Naive thymus-derived CD8-positive, alpha-beta T cell (primary cell): Measurements from ENCODE around the gene RNF126. TPM values are rescaled to one million over a fixed set of nuclear protein-coding genes. Genes with fewer than 3 reads are reported as not detected.

Experiments
- ATAC-seq, 2 donors: fragments of 150-1000 bp; cut with Tn5 transposase in 1 of 2; sonication (Bioruptor Pico), chemical (Tn5 transposase) in 1 of 2; 1 replicate in 1 of 2; 2 replicates in 1 of 2; pipeline ENCODE4 v1.10.0; 2021; ENCODE audit warnings: mild to moderate bottlenecking in 2 of 2, moderate library complexity in 2 of 2
- POLR2A ChIA-PET: fragments of 350-600 bp; sonication (Branson Sonifier 250); formaldehyde crosslinking; loops from one replicate; lab custom pipeline; 2021; ENCODE audit warnings: antibody characterized with exemption; lab: Charles Lee
- DNase-seq, 10 donors: peaks; one replicate each; pipeline versions ENCODE4 v3.0.0 to v3.0.0-alpha.2; 2020 to 2022
- H3K27ac Mint-ChIP-seq, 10 donors: one replicate each; pipeline ENCODE4 v1.8.0; 2020 to 2022; ENCODE audit warnings: mild to moderate bottlenecking in 10 of 10, mixed read lengths in 10 of 10, moderate library complexity in 4 of 10, inconsistent platforms in 1 of 10
- H3K27me3 Mint-ChIP-seq, 5 donors: one replicate each; pipeline ENCODE4 v1.8.0; 2021 to 2022; ENCODE audit warnings: mixed read lengths in 5 of 5
- H3K36me3 Mint-ChIP-seq, 3 donors: one replicate each; pipeline ENCODE4 v1.8.0; 2020 to 2022; ENCODE audit warnings: mixed read lengths in 3 of 3, mild to moderate bottlenecking in 2 of 3, inconsistent platforms in 1 of 3
- H3K4me1 Mint-ChIP-seq, 4 donors: one replicate each; pipeline ENCODE4 v1.8.0; 2021 to 2022; ENCODE audit warnings: mixed read lengths in 4 of 4
- H3K4me3 Mint-ChIP-seq, 10 donors: one replicate each; pipeline ENCODE4 v1.8.0; 2020 to 2022; ENCODE audit warnings: mild to moderate bottlenecking in 10 of 10, mixed read lengths in 10 of 10, moderate library complexity in 6 of 10, inconsistent platforms in 1 of 10
- H3K9me3 Mint-ChIP-seq, 9 donors: one replicate each; pipeline ENCODE4 v1.8.0; 2020 to 2022; ENCODE audit warnings: mixed read lengths in 9 of 9, mild to moderate bottlenecking in 3 of 9, inconsistent platforms in 1 of 9, moderate library complexity in 1 of 9
- polyA plus RNA-seq, 3 donors: library from polyadenylated mRNA; unstranded; fragments of 300-500 nt; fragmentation: Illumina TruSeq; gene quantifications; one replicate each; pipeline ENCODE4 v1.2.3, GENCODE V29; 2021
- total RNA-seq, 8 experiments: library from RNA in 2 of 8; stranded (reverse) in 2 of 8; gene quantifications; one replicate each; pipeline ENCODE4 v1.2.3 and lab custom pipeline; 2021 to 2026

The RNF126 gene
- total and polyA plus RNA-seq, 5 experiments from 2014 or later, result 56.2 to 125 (median 70.7) TPM

GRCh38 chr19:658916-659839 is 3.8 kb downstream of the RNF126 start:
- no peak for DNase-seq
- peaks cover 28 to 73% (median 61%) of the 10 kb centered on the region in 4 donors for H3K4me1 Mint-ChIP-seq
- POLR2A ChIA-PET, result interaction anchor here (1.0 to 2.8 kb wide), 9 partner anchors 19 to 610 kb away, joined by 3 to 11 read pairs (median 4); partner anchors contain the start of genes CIRBP, GZMM, POLRMT and PTBP1
- H3K4me3 Mint-ChIP-seq, result peak overlapping the region; percentile 96 to 99 (median 97)
- H3K27ac Mint-ChIP-seq, result peak overlapping the region; percentile 47 to 98 (median 97)
- no peak for ATAC-seq
- peaks cover 0 to 31% (median 0%) of the 10 kb centered on the region in 3 donors for H3K36me3 Mint-ChIP-seq
- H3K27me3 Mint-ChIP-seq, result no peaks in the 10 kb centered on the region
- no peaks in the 10 kb centered on the region for H3K9me3 Mint-ChIP-seq

GRCh38 chr19:658059-658839 is 4.8 kb downstream of the RNF126 start:
- Mint-ChIP-seq H3K4me3 (peak overlapping the region in 8 of 10 donors; percentile 16 to 98 (median 57)), H3K27ac (peak overlapping the region in 7 of 10 donors; percentile 19 to 92 (median 68)), H3K36me3 (peaks cover 0 to 41% (median 0%) of the 10 kb centered on the region in 3 donors), H3K27me3 (no peaks in the 10 kb centered on the region), H3K9me3 (no peaks in the 10 kb centered on the region), H3K4me1 (peaks cover 25 to 69% (median 59%) of the 10 kb centered on the region in 4 donors)
- no peak for DNase-seq
- POLR2A ChIA-PET, result interaction anchor here (1.0 to 1.5 kb wide), 3 partner anchors 18 to 163 kb away, joined by 3 to 4 read pairs (median 3); partner anchors contain the start of gene POLRMT
- ATAC-seq, result no peak

GRCh38 chr19:657611-658010 is 5.4 kb downstream of the RNF126 start:
- Mint-ChIP-seq H3K4me1 (peaks cover 25 to 69% (median 58%) of the 10 kb centered on the region in 4 donors), H3K4me3 (peak overlapping the region in 3 of 10 donors; percentile 16 to 56 (median 48))
- POLR2A ChIA-PET, result interaction anchor here (1.0 to 1.1 kb wide), 2 partner anchors 15 to 17 kb away, joined by 4 to 8 read pairs; no protein-coding TSS in a partner anchor

GRCh38 chr19:656751-657559 is 6.1 kb downstream of the RNF126 start:
- DNase-seq, result no peak
- Mint-ChIP-seq H3K27ac (peak overlapping the region in 6 of 10 donors; percentile 16 to 83 (median 41)), H3K4me1 (peaks cover 25 to 68% (median 58%) of the 10 kb centered on the region in 4 donors), H3K27me3 (no peaks in the 10 kb centered on the region), H3K4me3 (peak overlapping the region in 4 of 10 donors; percentile 14 to 57 (median 52)), H3K9me3 (no peaks in the 10 kb centered on the region), H3K36me3 (peaks cover 0 to 43% (median 0%) of the 10 kb centered on the region in 3 donors)
- POLR2A ChIA-PET, result interaction anchor here (1.1 to 2.1 kb wide), 2 partner anchors 11 to 15 kb away, joined by 7 to 8 read pairs; no protein-coding TSS in a partner anchor
- no peak for ATAC-seq

More at GRCh38 chr19:657611-658010, 5.4 kb downstream of the RNF126 start:
- no peaks in the 10 kb centered on the region for H3K9me3 Mint-ChIP-seq
- no peaks in the 10 kb centered on the region for H3K27me3 Mint-ChIP-seq
- peak overlapping the region in 4 of 10 donors; percentile 8 to 68 (median 34) for H3K27ac Mint-ChIP-seq
- DNase-seq, result no peak
- no peak for ATAC-seq
- peaks cover 0 to 43% (median 0%) of the 10 kb centered on the region in 3 donors for H3K36me3 Mint-ChIP-seq

GRCh38 chr19:655691-656090 is 7.3 kb downstream of the RNF126 start:
- H3K36me3 Mint-ChIP-seq, result peaks cover 0 to 53% (median 1%) of the 10 kb centered on the region in 3 donors
- POLR2A ChIA-PET, result interaction anchor here (2.1 kb wide), 1 partner anchor 10 kb away, joined by 7 read pairs; no protein-coding TSS in a partner anchor
- peak overlapping the region in 6 of 10 donors; percentile 13 to 72 (median 58) for H3K4me3 Mint-ChIP-seq

GRCh38 chr19:653425-653824 is 9.6 kb downstream of the RNF126 start:
- H3K4me3 Mint-ChIP-seq, result peak overlapping the region in 1 of 10 donors; percentile 41

More at GRCh38 chr19:655691-656090, 7.3 kb downstream of the RNF126 start:
- Mint-ChIP-seq H3K4me1 (peaks cover 24 to 61% (median 53%) of the 10 kb centered on the region in 4 donors), H3K9me3 (no peaks in the 10 kb centered on the region), H3K27ac (peak overlapping the region in 8 of 10 donors; percentile 52 to 82 (median 66)), H3K27me3 (no peaks in the 10 kb centered on the region)
- DNase-seq (no peak), ATAC-seq (no peak)

GRCh38 chr19:652467-653389 is 10.3 kb downstream of the RNF126 start:
- peak overlapping the region in 3 of 10 donors; percentile 18 to 51 (median 21) for H3K27ac Mint-ChIP-seq
- DNase-seq (no peak), ATAC-seq (no peak)
- peaks cover 15 to 40% (median 32%) of the 10 kb centered on the region in 4 donors for H3K4me1 Mint-ChIP-seq
- H3K9me3 Mint-ChIP-seq, result no peaks in the 10 kb centered on the region
- POLR2A ChIA-PET, result no interaction called here
- H3K27me3 Mint-ChIP-seq, result no peaks in the 10 kb centered on the region
- H3K4me3 Mint-ChIP-seq, result peak overlapping the region in 1 of 10 donors; percentile 22
- peaks cover 0 to 58% (median 5%) of the 10 kb centered on the region in 3 donors for H3K36me3 Mint-ChIP-seq

More at GRCh38 chr19:653425-653824, 9.6 kb downstream of the RNF126 start:
- ATAC-seq (no peak), DNase-seq (no peak)
- POLR2A ChIA-PET, result no interaction called here
- Mint-ChIP-seq H3K4me1 (peaks cover 16 to 44% (median 33%) of the 10 kb centered on the region in 4 donors), H3K27me3 (no peaks in the 10 kb centered on the region), H3K27ac (peak overlapping the region in 4 of 10 donors; percentile 18 to 65 (median 34)), H3K36me3 (peaks cover 0 to 54% (median 2%) of the 10 kb centered on the region in 3 donors), H3K9me3 (no peaks in the 10 kb centered on the region)

- H3K27ac Mint-ChIP-seq, result no peak overlapping the region
- H3K27me3 Mint-ChIP-seq, result no peaks in the 10 kb centered on the region
- POLR2A ChIA-PET, result no interaction called here
- H3K4me1 Mint-ChIP-seq, result peaks cover 15 to 33% (median 25%) of the 10 kb centered on the region in 4 donors
- no peak for DNase-seq
- H3K4me3 Mint-ChIP-seq, result no peak overlapping the region
- H3K9me3 Mint-ChIP-seq, result no peaks in the 10 kb centered on the region
- H3K36me3 Mint-ChIP-seq, result peaks cover 0 to 60% (median 5%) of the 10 kb centered on the region in 3 donors
- no peak for ATAC-seq
These were observed 11.0 kb downstream of the RNF126 start for GRCh38 chr19:651991-652390.

GRCh38 chr19:651114-651818 is 11.7 kb downstream of the RNF126 start:
- DNase-seq (no peak), ATAC-seq (no peak)
- no peaks in the 10 kb centered on the region for H3K9me3 Mint-ChIP-seq
- peak overlapping the region in 1 of 10 donors; percentile 18 for H3K27ac Mint-ChIP-seq
- H3K36me3 Mint-ChIP-seq, result peaks cover 0 to 63% (median 5%) of the 10 kb centered on the region in 3 donors
- POLR2A ChIA-PET, result interaction anchor here (0.7 kb wide), 2 partner anchors 102 to 232 kb away, joined by 3 to 7 read pairs; no protein-coding TSS in a partner anchor
- no peak overlapping the region for H3K4me3 Mint-ChIP-seq
- no peaks in the 10 kb centered on the region for H3K27me3 Mint-ChIP-seq
- H3K4me1 Mint-ChIP-seq, result peaks cover 13 to 26% (median 20%) of the 10 kb centered on the region in 4 donors

- Mint-ChIP-seq H3K4me1 (peaks cover 7 to 14% (median 8%) of the 10 kb centered on the region in 4 donors), H3K27ac (no peak overlapping the region), H3K27me3 (no peaks in the 10 kb centered on the region), H3K36me3 (peaks cover 0 to 53% (median 7%) of the 10 kb centered on the region in 3 donors), H3K4me3 (no peak overlapping the region), H3K9me3 (no peaks in the 10 kb centered on the region)
- no peak for ATAC-seq
- POLR2A ChIA-PET, result interaction anchor here (0.6 to 1.1 kb wide), 4 partner anchors 11 to 233 kb away, joined by 3 to 5 read pairs (median 4); no protein-coding TSS in a partner anchor
- DNase-seq, result no peak
These were observed 12.9 kb downstream of the RNF126 start for GRCh38 chr19:650121-650520.
